ENCODE data around the gene RIPOR2.
A peak's percentile ranks its signal among the peaks of the same experiment; 100 is the strongest.

RIPOR2 gene

GRCh38 chr6:24876499-24877465 is 59.0 kb downstream of the RIPOR2 start:
- peak; percentile 11 for DNase-seq (ENCODE audit: low spot score)

- DNase-seq (ENCODE audit: low spot score) = no peak
Measured at GRCh38 chr6:24875534-24875901, 60.2 kb downstream of the RIPOR2 start.

GRCh38 chr6:24874776-24875533 is 60.8 kb downstream of the RIPOR2 start:
- no peak for DNase-seq (ENCODE audit: low spot score)

- DNase-seq (ENCODE audit: low spot score) = no peak
Measured at GRCh38 chr6:24874128-24874527, 61.6 kb downstream of the RIPOR2 start.

- no peak for DNase-seq (ENCODE audit: low spot score)
Measured at GRCh38 chr6:24872779-24873178, 63.0 kb downstream of the RIPOR2 start.

- no peak for DNase-seq (ENCODE audit: low spot score)
Measured at GRCh38 chr6:24868765-24869164, 67.0 kb downstream of the RIPOR2 start.

- DNase-seq (ENCODE audit: low spot score) = no peak
Measured at GRCh38 chr6:24867104-24867703, 68.6 kb downstream of the RIPOR2 start.

- no peak for DNase-seq (ENCODE audit: low spot score)
Measured at GRCh38 chr6:24865161-24865560, 70.6 kb downstream of the RIPOR2 start.

GRCh38 chr6:24864343-24864742 is 71.4 kb downstream of the RIPOR2 start:
- DNase-seq (ENCODE audit: low spot score) = no peak

GRCh38 chr6:24861934-24862333 is 73.8 kb downstream of the RIPOR2 start:
- DNase-seq (ENCODE audit: low spot score) = no peak

GRCh38 chr6:24859608-24860200 is 76.1 kb downstream of the RIPOR2 start:
- DNase-seq (ENCODE audit: low spot score) = no peak

GRCh38 chr6:24859132-24859531 is 76.6 kb downstream of the RIPOR2 start:
- DNase-seq (ENCODE audit: low spot score) = no peak

- DNase-seq (ENCODE audit: low spot score) = peak; percentile 64
Measured at GRCh38 chr6:24858177-24858653, 77.5 kb downstream of the RIPOR2 start.

GRCh38 chr6:24856901-24857670 is 78.7 kb downstream of the RIPOR2 start:
- DNase-seq (ENCODE audit: low spot score) = no peak

- no peak for DNase-seq (ENCODE audit: low spot score)
Measured at GRCh38 chr6:24856246-24856599, 79.5 kb downstream of the RIPOR2 start.

- DNase-seq (ENCODE audit: low spot score) = peak; percentile 78
Measured at GRCh38 chr6:24855395-24856245, 80.1 kb downstream of the RIPOR2 start.

- no peak for DNase-seq (ENCODE audit: low spot score)
Measured at GRCh38 chr6:24854077-24854666, 81.6 kb downstream of the RIPOR2 start.

GRCh38 chr6:24851086-24851485 is 84.7 kb downstream of the RIPOR2 start:
- DNase-seq (ENCODE audit: low spot score) = no peak

- no peak for DNase-seq (ENCODE audit: low spot score)
Measured at GRCh38 chr6:24849713-24850112, 86.0 kb downstream of the RIPOR2 start.

GRCh38 chr6:24848461-24848860 is 87.3 kb downstream of the RIPOR2 start:
- no peak for DNase-seq (ENCODE audit: low spot score)

All from LoVo (cell line).